ENCODE measurements around the gene PTCHD1.

Gene PTCHD1

GRCh38 chrX:23422912-23423311 lies 88.3 kb downstream of the PTCHD1 start:
- DNase-seq: no peak

- DNase-seq: no peak
Observed at GRCh38 chrX:23434356-23434884, 99.8 kb downstream of the PTCHD1 start.

- DNase-seq: no peak
Observed at GRCh38 chrX:23435108-23435507, 100.5 kb downstream of the PTCHD1 start.

GRCh38 chrX:23435575-23435974 lies 100.9 kb downstream of the PTCHD1 start:
- no peak for DNase-seq

DNA sequence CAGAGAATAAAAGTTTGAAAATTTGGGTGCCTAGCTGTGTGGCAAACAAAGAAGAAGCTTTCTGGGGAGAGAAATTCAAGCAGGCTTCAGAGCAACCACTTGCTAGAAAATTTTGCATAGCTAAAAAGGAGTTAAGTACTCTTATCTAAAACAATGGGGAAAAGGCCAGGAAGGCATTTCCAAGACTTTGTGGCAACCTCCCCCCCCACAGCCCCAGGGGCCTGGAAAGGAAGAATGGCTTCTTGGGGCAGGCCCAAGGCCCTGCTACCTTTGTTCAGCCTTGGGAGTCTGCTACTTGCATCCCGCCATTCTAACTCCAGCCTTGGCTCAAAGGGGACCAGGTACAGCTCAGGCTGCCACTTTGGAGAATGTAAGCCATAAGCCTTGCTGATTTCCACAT lies 102.2 kb downstream of the PTCHD1 start:
- DNase-seq: no peak

- DNase-seq: no peak
Observed at GRCh38 chrX:23451266-23451665, 116.6 kb downstream of the PTCHD1 start.

Data from stimulated activated naive CD4-positive, alpha-beta T cell treated with Interleukin-2 at 50 U/mL for 16 hours (primary cell).